ENCODE measurements around the gene DNAJB2.
"Not testable (repeated sequence)": the region's sequence is repeated elsewhere in the genome, so short reads cannot be mapped to it uniquely, and the experiment has no call there.

DNAJB2 gene

GRCh38 chr2:219306047-219306446 is 26.9 kb downstream of the DNAJB2 start:
- Histone ChIP-seq H3K4me2 (ENCODE audit: low read length) (no peak overlapping the region), H3K4me3 (ENCODE audit: low read length) (no peak overlapping the region), H4K20me1 (ENCODE audit: insufficient read depth, low read length) (no peaks in the 10 kb centered on the region), H2AFZ (ENCODE audit: low read depth, low read length) (no peak overlapping the region), H3K36me3 (replicated peaks; ENCODE audit: low read depth, low read length) (no peaks in the 10 kb centered on the region), H3K9me3 (ENCODE audit: insufficient read depth, low read length) (no peaks in the 10 kb centered on the region), H3K27me3 (ENCODE audit: low read depth, low read length) (peaks cover 61% of the 10 kb centered on the region), H3K79me2 (ENCODE audit: low read length) (no peaks in the 10 kb centered on the region), H3K4me1 (ENCODE audit: low read length) (peaks cover 9% of the 10 kb centered on the region), H3K27ac (ENCODE audit: low read length) (no peak overlapping the region), H3K9ac (ENCODE audit: low read length) (no peak overlapping the region)
- TF ChIP-seq CTCF (IDR thresholded peaks at IDR 0.05; ENCODE audit: low read depth, low read length) (no peak), EZH2phosphoT487 (IDR thresholded peaks at IDR 0.05; ENCODE audit: low read depth) (no peak)

- H3K27me3 ChIP-seq (ENCODE audit: low read depth, low read length), result peaks cover 37% of the 10 kb centered on the region
- no peaks in the 10 kb centered on the region for H3K79me2 ChIP-seq (ENCODE audit: low read length)
- no peak overlapping the region for H3K27ac ChIP-seq (ENCODE audit: low read length)
- TF ChIP-seq CTCF (IDR thresholded peaks at IDR 0.05; ENCODE audit: low read depth, low read length), result no peak
- TF ChIP-seq EZH2phosphoT487 (IDR thresholded peaks at IDR 0.05; ENCODE audit: low read depth), result no peak
- H3K9me3 ChIP-seq (ENCODE audit: insufficient read depth, low read length), result no peaks in the 10 kb centered on the region
- H4K20me1 ChIP-seq (ENCODE audit: insufficient read depth, low read length), result no peaks in the 10 kb centered on the region
- peaks cover 24% of the 10 kb centered on the region for H3K4me1 ChIP-seq (ENCODE audit: low read length)
- H3K4me2 ChIP-seq (ENCODE audit: low read length), result no peak overlapping the region
- no peak overlapping the region for H3K9ac ChIP-seq (ENCODE audit: low read length)
- no peak overlapping the region for H3K4me3 ChIP-seq (ENCODE audit: low read length)
- H3K36me3 ChIP-seq (replicated peaks; ENCODE audit: low read depth, low read length), result no peaks in the 10 kb centered on the region
- H2AFZ ChIP-seq (ENCODE audit: low read depth, low read length), result no peak overlapping the region
Measured at GRCh38 chr2:219308142-219309101, 29.3 kb downstream of the DNAJB2 start.

GRCh38 chr2:219309278-219309677 is 30.1 kb downstream of the DNAJB2 start, which contains the start of gene PTPRN:
Gene PTPRN, minus strand, starts transcription at chr2:219309401. Its CDS starts 69 bp downstream, at chr2:219309332.
- Histone ChIP-seq H3K4me3 (ENCODE audit: low read length) (no peak within 1 kb of the TSS), H3K36me3 (replicated peaks; ENCODE audit: low read depth, low read length) (no peaks in the 10 kb centered on the region), H3K79me2 (ENCODE audit: low read length) (no peaks in the 10 kb centered on the region), H2AFZ (ENCODE audit: low read depth, low read length) (no peak within 1 kb of the TSS), H3K27ac (ENCODE audit: low read length) (no peak within 1 kb of the TSS), H3K4me2 (ENCODE audit: low read length) (no peak within 1 kb of the TSS), H4K20me1 (ENCODE audit: insufficient read depth, low read length) (no peaks in the 10 kb centered on the region), H3K4me1 (ENCODE audit: low read length) (peaks cover 28% of the 10 kb centered on the region), H3K9me3 (ENCODE audit: insufficient read depth, low read length) (no peaks in the 10 kb centered on the region), H3K27me3 (ENCODE audit: low read depth, low read length) (peaks cover 28% of the 10 kb centered on the region), H3K9ac (ENCODE audit: low read length) (no peak within 1 kb of the TSS)
- TF ChIP-seq CTCF (IDR thresholded peaks at IDR 0.05; ENCODE audit: low read depth, low read length) (no peak), EZH2phosphoT487 (IDR thresholded peaks at IDR 0.05; ENCODE audit: low read depth) (no peak)

- not testable (repeated sequence) for H4K20me1 ChIP-seq (ENCODE audit: insufficient read depth, low read length); H3K36me3 ChIP-seq (replicated peaks; ENCODE audit: low read depth, low read length); H3K9me3 ChIP-seq (ENCODE audit: insufficient read depth, low read length); H3K79me2 ChIP-seq (ENCODE audit: low read length); H3K27ac ChIP-seq (ENCODE audit: low read length); H3K9ac ChIP-seq (ENCODE audit: low read length); H3K4me3 ChIP-seq (ENCODE audit: low read length); H2AFZ ChIP-seq (ENCODE audit: low read depth, low read length); H3K4me2 ChIP-seq (ENCODE audit: low read length); H3K27me3 ChIP-seq (ENCODE audit: low read depth, low read length)
- peaks cover 31% of the 10 kb centered on the region for H3K4me1 ChIP-seq (ENCODE audit: low read length)
Measured at GRCh38 chr2:219312683-219313263, 33.6 kb downstream of the DNAJB2 start.

Data from OCI-LY3 (cell line).